Trophoblast cell (in vitro differentiated cells and primary cell): ENCODE measurements around the gene OR5B17.

ENCODE experiments used
- DNase-seq, 2 donors: peaks; one replicate each; pipeline ENCODE4 v3.0.0-alpha.2; 2016
- H2AFZ ChIP-seq: 2 replicates; pipeline ENCODE4 v1.6.1; 2013; ENCODE audit warnings: low read length, moderate library complexity, mild to moderate bottlenecking; ENCODE audit not compliant: insufficient read depth, poor library complexity
- H2AK5ac ChIP-seq: 2 replicates; pipeline ENCODE4 v1.6.1; 2013; ENCODE audit warnings: mild to moderate bottlenecking, low read length
- H2BK120ac ChIP-seq: 2 replicates; pipeline ENCODE4 v1.6.1; 2013; ENCODE audit warnings: low read length, mild to moderate bottlenecking, moderate library complexity; ENCODE audit not compliant: insufficient read depth, poor library complexity
- H2BK12ac ChIP-seq: 2 replicates; pipeline ENCODE4 v1.6.1; 2013; ENCODE audit warnings: mild to moderate bottlenecking, low read length, moderate library complexity
- H2BK5ac ChIP-seq: 2 replicates; pipeline ENCODE4 v1.6.1; 2013; ENCODE audit warnings: low read length, low read depth, moderate library complexity, mild to moderate bottlenecking; ENCODE audit not compliant: poor library complexity
- H3K14ac ChIP-seq: 2 replicates; pipeline ENCODE4 v1.6.1; 2013; ENCODE audit warnings: mild to moderate bottlenecking, low read length
- H3K18ac ChIP-seq: 2 replicates; pipeline ENCODE4 v1.6.1; 2013; ENCODE audit warnings: mild to moderate bottlenecking, low read length
- H3K23ac ChIP-seq: 2 replicates; pipeline ENCODE4 v1.6.1; 2013; ENCODE audit warnings: low read length
- H3K27ac ChIP-seq: 2 replicates; pipeline ENCODE4 v1.5.1; 2013; ENCODE audit warnings: low read depth, mild to moderate bottlenecking, inconsistent platforms, low read length, moderate library complexity
- H3K27me3 ChIP-seq: 2 replicates; pipeline ENCODE4 v1.6.1; 2013; ENCODE audit warnings: inconsistent platforms, mild to moderate bottlenecking, low read length, moderate library complexity; ENCODE audit not compliant: insufficient read depth
- H3K36me3 ChIP-seq, 2 experiments: 1 replicate in 1 of 2; 2 replicates in 1 of 2; pipeline ENCODE4 v1.6.1; 2013; ENCODE audit warnings: low read length in 2 of 2, mild to moderate bottlenecking in 2 of 2, moderate library complexity in 1 of 2; ENCODE audit not compliant: insufficient read depth in 2 of 2, control insufficient read depth in 1 of 2
- H3K4ac ChIP-seq: 2 replicates; pipeline ENCODE4 v1.6.1; 2013; ENCODE audit warnings: low read depth, mild to moderate bottlenecking, low read length, moderate library complexity
- H3K4me1 ChIP-seq, 2 experiments: 1 replicate in 1 of 2; 2 replicates in 1 of 2; pipeline ENCODE4 v1.6.1; 2013; ENCODE audit warnings: low read length in 2 of 2, mild to moderate bottlenecking in 2 of 2, moderate library complexity in 1 of 2; ENCODE audit not compliant: insufficient read depth in 2 of 2, control insufficient read depth in 1 of 2
- H3K4me2 ChIP-seq: 2 replicates; pipeline ENCODE4 v1.6.1; 2013; ENCODE audit warnings: inconsistent platforms, mild to moderate bottlenecking, low read length, moderate library complexity
- H3K4me3 ChIP-seq: 2 replicates; pipeline ENCODE4 v1.5.1; 2013; ENCODE audit warnings: mild to moderate bottlenecking, low read depth, low read length, inconsistent platforms
- H3K79me1 ChIP-seq: one replicate; pipeline ENCODE4 v1.6.1; 2013; ENCODE audit warnings: low read length
- H3K79me2 ChIP-seq: 2 replicates; pipeline ENCODE4 v1.6.1; 2013; ENCODE audit warnings: low read length, mild to moderate bottlenecking; ENCODE audit not compliant: control insufficient read depth, insufficient read depth, poor library complexity
- H3K9ac ChIP-seq: 2 replicates; pipeline ENCODE4 v1.6.1; 2013; ENCODE audit warnings: mild to moderate bottlenecking, low read length
- H3K9me3 ChIP-seq: 2 replicates; pipeline ENCODE4 v1.6.1; 2013; ENCODE audit warnings: low read depth, mild to moderate bottlenecking, control low read depth, inconsistent platforms, low read length; ENCODE audit not compliant: insufficient read depth
- H4K12ac ChIP-seq: 2 replicates; pipeline ENCODE4 v1.6.1; 2013; ENCODE audit warnings: low read depth, mild to moderate bottlenecking, low read length, moderate library complexity
- H4K8ac ChIP-seq: 2 replicates; pipeline ENCODE4 v1.6.1; 2013; ENCODE audit warnings: low read depth, mild to moderate bottlenecking, low read length, moderate library complexity
- H4K91ac ChIP-seq: one replicate; pipeline ENCODE4 v1.6.1; 2013; ENCODE audit warnings: low read depth, mild to moderate bottlenecking, low read length, moderate library complexity
- WGBS: extraction: QIAGEN DNeasy Blood & Tissue Kit; methylation state at CpG from one replicate; pipeline ENCODE4 v1.1.7; 2013; ENCODE audit warnings: missing lambda C conversion rate; ENCODE audit not compliant: insufficient read length, insufficient coverage; ENCODE audit errors: extremely low coverage; 5-methylcytosine and 5-hydroxymethylcytosine counted together

Gene OR5B17

GRCh38 chr11:58394195-58394594 lies 35.3 kb upstream of the OR5B17 start:
- Histone ChIP-seq H3K18ac (no peak overlapping the region), H2BK12ac (no peak overlapping the region), H3K79me1 (peaks cover 3% of the 10 kb centered on the region), H3K27ac (peak overlapping the region; percentile 80), H3K36me3 (no peaks in the 10 kb centered on the region), H3K4ac (no peak overlapping the region), H3K14ac (no peak overlapping the region), H3K4me2 (peak overlapping the region; percentile 36), H3K4me3 (no peak overlapping the region), H2AK5ac (no peak overlapping the region), H3K27me3 (no peaks in the 10 kb centered on the region), H4K12ac (no peak overlapping the region), H2BK120ac (no peak overlapping the region), H2BK5ac (no peak overlapping the region), H2AFZ (no peak overlapping the region), H4K91ac (no peak overlapping the region), H3K9ac (no peak overlapping the region), H3K79me2 (no peaks in the 10 kb centered on the region), H3K4me1 (peaks cover 2 to 3% of the 10 kb centered on the region in 2 experiments), H3K9me3 (peaks cover 3% of the 10 kb centered on the region), H3K23ac (no peak overlapping the region), H4K8ac (no peak overlapping the region)
- peak; percentile 59 to 95 for DNase-seq

GRCh38 chr11:58392746-58393145 lies 33.9 kb upstream of the OR5B17 start:
- H3K4ac ChIP-seq, result no peak overlapping the region
- no peak overlapping the region for H2BK12ac ChIP-seq
- H2BK120ac ChIP-seq, result no peak overlapping the region
- H3K4me3 ChIP-seq, result no peak overlapping the region
- no peak overlapping the region for H2BK5ac ChIP-seq
- H3K23ac ChIP-seq, result no peak overlapping the region
- H3K27ac ChIP-seq, result no peak overlapping the region
- no peaks in the 10 kb centered on the region for H3K79me2 ChIP-seq
- H3K36me3 ChIP-seq, result no peaks in the 10 kb centered on the region
- peaks cover 3% of the 10 kb centered on the region for H3K79me1 ChIP-seq
- no peak overlapping the region for H3K4me2 ChIP-seq
- no peak overlapping the region for H3K18ac ChIP-seq
- H3K4me1 ChIP-seq, result peaks cover 2 to 3% of the 10 kb centered on the region in 2 experiments
- H3K9me3 ChIP-seq, result peaks cover 3% of the 10 kb centered on the region
- DNase-seq, result peak; percentile 7 to 68
- H3K14ac ChIP-seq, result no peak overlapping the region
- no peak overlapping the region for H2AFZ ChIP-seq
- no peak overlapping the region for H4K12ac ChIP-seq
- no peak overlapping the region for H2AK5ac ChIP-seq
- H4K8ac ChIP-seq, result no peak overlapping the region
- no peaks in the 10 kb centered on the region for H3K27me3 ChIP-seq
- H3K9ac ChIP-seq, result no peak overlapping the region
- H4K91ac ChIP-seq, result no peak overlapping the region
- no CpG with 5 or more reads among the region's 1 CpG for WGBS

GRCh38 chr11:58391879-58392278 lies 33.0 kb upstream of the OR5B17 start:
- H2BK12ac ChIP-seq, result no peak overlapping the region
- WGBS, result no CpG with 5 or more reads among the region's 1 CpG

GRCh38 chr11:58390551-58391063 lies 31.7 kb upstream of the OR5B17 start:
- H2AK5ac ChIP-seq, result no peak overlapping the region
- no peak overlapping the region for H2BK12ac ChIP-seq
- no peak overlapping the region for H3K23ac ChIP-seq
- H3K9ac ChIP-seq, result no peak overlapping the region
- no peaks in the 10 kb centered on the region for H3K79me2 ChIP-seq
- no peak overlapping the region for H3K27ac ChIP-seq
- no peaks in the 10 kb centered on the region for H3K27me3 ChIP-seq
- H2BK120ac ChIP-seq, result no peak overlapping the region
- no peak for DNase-seq
- no peak overlapping the region for H4K91ac ChIP-seq
- H3K18ac ChIP-seq, result no peak overlapping the region
- H3K4me2 ChIP-seq, result no peak overlapping the region
- H4K8ac ChIP-seq, result no peak overlapping the region
- H3K9me3 ChIP-seq, result peaks cover 3% of the 10 kb centered on the region
- H2BK5ac ChIP-seq, result no peak overlapping the region
- H4K12ac ChIP-seq, result no peak overlapping the region
- H3K4ac ChIP-seq, result no peak overlapping the region
- H2AFZ ChIP-seq, result no peak overlapping the region
- WGBS, result no CpG with 5 or more reads among the region's 18 CpGs
- H3K14ac ChIP-seq, result no peak overlapping the region
- peaks cover 3% of the 10 kb centered on the region for H3K79me1 ChIP-seq
- H3K36me3 ChIP-seq, result no peaks in the 10 kb centered on the region
- no peak overlapping the region for H3K4me3 ChIP-seq
- H3K4me1 ChIP-seq, result peaks cover 2 to 3% of the 10 kb centered on the region in 2 experiments

More at GRCh38 chr11:58391879-58392278, 33.0 kb upstream of the OR5B17 start:
- H3K79me1 ChIP-seq, result peaks cover 3% of the 10 kb centered on the region
- no peak overlapping the region for H2BK120ac ChIP-seq
- no peak overlapping the region for H3K18ac ChIP-seq
- peaks cover 2 to 3% of the 10 kb centered on the region in 2 experiments for H3K4me1 ChIP-seq
- H4K8ac ChIP-seq, result no peak overlapping the region
- H3K27ac ChIP-seq, result no peak overlapping the region
- no peak overlapping the region for H3K4me3 ChIP-seq
- no peak overlapping the region for H2AFZ ChIP-seq
- H2BK5ac ChIP-seq, result no peak overlapping the region
- no peak overlapping the region for H3K4ac ChIP-seq
- H3K4me2 ChIP-seq, result no peak overlapping the region
- H2AK5ac ChIP-seq, result no peak overlapping the region
- no peak overlapping the region for H3K9ac ChIP-seq
- H3K79me2 ChIP-seq, result no peaks in the 10 kb centered on the region
- no peaks in the 10 kb centered on the region for H3K27me3 ChIP-seq
- no peak overlapping the region for H3K14ac ChIP-seq
- DNase-seq, result peak; percentile 28 to 76
- no peak overlapping the region for H3K23ac ChIP-seq
- no peak overlapping the region for H4K12ac ChIP-seq
- no peaks in the 10 kb centered on the region for H3K36me3 ChIP-seq
- H3K9me3 ChIP-seq, result peaks cover 3% of the 10 kb centered on the region
- H4K91ac ChIP-seq, result no peak overlapping the region
